WTC11 (cell line): ENCODE measurements around the gene NFATC3. TPM values are rescaled to one million over a fixed set of nuclear protein-coding genes. Genes with fewer than 3 reads are reported as not detected.

ENCODE experiments used
- ATAC-seq: fragments of 200-7000 bp; cut with Tn5 transposase; 2 replicates; pipeline ENCODE4 v1.10.0; 2021; ENCODE audit warnings: mild to moderate bottlenecking, moderate library complexity
- CTCF ChIA-PET: fragments of 300-600 bp; sonication (Branson Sonifier 250); formaldehyde crosslinking; loops from one replicate; lab custom pipeline; 2021; ENCODE audit warnings: antibody characterized with exemption; lab: Charles Lee
- POLR2A ChIA-PET: fragments of 350-600 bp; sonication (Branson Sonifier 250); formaldehyde crosslinking; loops from one replicate; lab custom pipeline; 2021; ENCODE audit warnings: antibody characterized with exemption; lab: Charles Lee
- DNase-seq: peaks from one replicate; pipeline ENCODE4 v3.0.0; 2021; ENCODE audit warnings: low spot score
- H3K27ac Mint-ChIP-seq: 2 replicates; pipeline ENCODE4 v1.8.0; 2021; ENCODE audit warnings: mixed read lengths
- H3K27me3 Mint-ChIP-seq: 2 replicates; pipeline ENCODE4 v1.8.0; 2021; ENCODE audit warnings: low read depth, mild to moderate bottlenecking, moderate library complexity, mixed read lengths
- H3K36me3 Mint-ChIP-seq: 2 replicates; pipeline ENCODE4 v1.8.0; 2021; ENCODE audit warnings: mixed read lengths
- H3K4me1 Mint-ChIP-seq: 2 replicates; pipeline ENCODE4 v1.8.0; 2022; ENCODE audit warnings: mixed read lengths
- H3K4me3 Mint-ChIP-seq: 2 replicates; pipeline ENCODE4 v1.8.0; 2021; ENCODE audit warnings: mild to moderate bottlenecking, moderate library complexity, mixed read lengths
- H3K9me3 Mint-ChIP-seq: 2 replicates; pipeline ENCODE4 v1.8.0; 2021; ENCODE audit warnings: mixed read lengths
- ARID4B ChIP-seq: sonication (generic); formaldehyde crosslinking; IDR thresholded peaks from 2 replicates; pipeline ENCODE4 v1.8.0; 2023; ENCODE audit warnings: missing genetic modification reagents, mild to moderate bottlenecking, borderline replicate concordance
- ETV6 ChIP-seq: sonication (generic); formaldehyde crosslinking; IDR thresholded peaks from 2 replicates; pipeline ENCODE4 v1.8.1; 2022; ENCODE audit warnings: mild to moderate bottlenecking, missing genetic modification reagents
- FOXK1 ChIP-seq: sonication (generic); formaldehyde crosslinking; IDR thresholded peaks from 2 replicates; pipeline ENCODE4 v1.8.0; 2022; ENCODE audit warnings: mild to moderate bottlenecking, moderate library complexity, missing genetic modification reagents
- FOXP1 ChIP-seq: sonication (generic); formaldehyde crosslinking; IDR thresholded peaks from 2 replicates; pipeline ENCODE4 v1.8.0; 2022; ENCODE audit warnings: missing genetic modification reagents, mild to moderate bottlenecking, moderate library complexity, borderline replicate concordance
- GABPB1 ChIP-seq: sonication (generic); formaldehyde crosslinking; IDR thresholded peaks from 2 replicates; pipeline ENCODE4 v1.8.1; 2023; ENCODE audit warnings: mild to moderate bottlenecking, missing genetic modification reagents
- HMGXB4 ChIP-seq: sonication (generic); formaldehyde crosslinking; IDR thresholded peaks from 2 replicates; pipeline ENCODE4 v1.8.1; 2023; ENCODE audit warnings: mild to moderate bottlenecking, moderate library complexity, missing genetic modification reagents
- IRF1 ChIP-seq: sonication (generic); formaldehyde crosslinking; IDR thresholded peaks from 2 replicates; pipeline ENCODE4 v1.8.0; 2023; ENCODE audit warnings: missing genetic modification reagents
- JAZF1 ChIP-seq: fragments of 250-450 bp; sonication (Bioruptor Pico); IDR thresholded peaks from 2 replicates; pipeline ENCODE4 v1.9.0; 2021; ENCODE audit warnings: moderate library complexity, mild to moderate bottlenecking, inconsistent platforms
- NR2C2 ChIP-seq: sonication (generic); formaldehyde crosslinking; IDR thresholded peaks from 2 replicates; pipeline ENCODE4 v1.8.0; 2022; ENCODE audit warnings: mild to moderate bottlenecking, missing genetic modification reagents
- SMAD3 ChIP-seq: sonication (generic); formaldehyde crosslinking; IDR thresholded peaks from 2 replicates; pipeline ENCODE4 v1.8.0; 2022; ENCODE audit warnings: missing genetic modification reagents, mild to moderate bottlenecking, borderline replicate concordance
- SMAD4 ChIP-seq: sonication (generic); formaldehyde crosslinking; IDR thresholded peaks from 2 replicates; pipeline ENCODE4 v1.8.0; 2022; ENCODE audit warnings: mild to moderate bottlenecking, missing genetic modification reagents
- SP1 ChIP-seq: sonication (generic); formaldehyde crosslinking; conservative IDR thresholded peaks from 2 replicates; pipeline ENCODE4 v1.8.1; 2022; ENCODE audit warnings: missing genetic modification reagents
- TEAD1 ChIP-seq: sonication (generic); formaldehyde crosslinking; IDR thresholded peaks from 2 replicates; pipeline ENCODE4 v1.8.0; 2022; ENCODE audit warnings: mild to moderate bottlenecking, missing genetic modification reagents
- USF1 ChIP-seq: sonication (generic); formaldehyde crosslinking; IDR thresholded peaks from 2 replicates; pipeline ENCODE4 v1.8.0; 2022; ENCODE audit warnings: mild to moderate bottlenecking, missing genetic modification reagents
- ZNF138 ChIP-seq: sonication (generic); formaldehyde crosslinking; conservative IDR thresholded peaks from 2 replicates; pipeline ENCODE4 v1.8.1; 2022; ENCODE audit warnings: mild to moderate bottlenecking, moderate library complexity, missing genetic modification reagents
- ZNF232 ChIP-seq: sonication (generic); formaldehyde crosslinking; IDR thresholded peaks from 2 replicates; pipeline ENCODE4 v1.8.0; 2022; ENCODE audit warnings: mild to moderate bottlenecking, missing genetic modification reagents
- ZNF416 ChIP-seq: fragments of 250-450 bp; sonication (Bioruptor Pico); IDR thresholded peaks from 2 replicates; pipeline ENCODE4 v1.9.0; 2021; ENCODE audit warnings: mild to moderate bottlenecking, inconsistent platforms
- ZNF423 ChIP-seq: fragments of 250-450 bp; sonication (Bioruptor Pico); IDR thresholded peaks from 2 replicates; pipeline ENCODE4 v2.1.2; 2022; ENCODE audit warnings: mild to moderate bottlenecking, moderate library complexity
- total RNA-seq: library from RNA; stranded (reverse); gene quantifications from 3 replicates; pipeline ENCODE4 v1.2.3, GENCODE V29; 2021
- TF ChIP-seq, protein P1 (sequence below): sonication (generic); formaldehyde crosslinking; IDR thresholded peaks from 2 replicates; pipeline ENCODE4 v1.8.1; 2022; ENCODE audit warnings: mild to moderate bottlenecking, moderate library complexity, missing genetic modification reagents
- TF ChIP-seq, protein P2 (sequence below): sonication (generic); formaldehyde crosslinking; IDR thresholded peaks from 2 replicates; pipeline ENCODE4 v1.8.1; 2022; ENCODE audit warnings: low read depth, mild to moderate bottlenecking, moderate library complexity, missing genetic modification reagents, borderline replicate concordance
- TF ChIP-seq, protein P3 (sequence below): sonication (generic); formaldehyde crosslinking; IDR thresholded peaks from 2 replicates; pipeline ENCODE4 v1.8.1; 2023; ENCODE audit warnings: mild to moderate bottlenecking, missing genetic modification reagents
- TF ChIP-seq, protein P4 (sequence below): fragments of 250-450 bp; sonication (Bioruptor Pico); IDR thresholded peaks from 2 replicates; pipeline ENCODE4 v1.8.0; 2021; ENCODE audit warnings: mild to moderate bottlenecking
- TF ChIP-seq, protein P5 (sequence below): sonication (generic); formaldehyde crosslinking; IDR thresholded peaks from 2 replicates; pipeline ENCODE4 v1.8.0; 2022; ENCODE audit warnings: mild to moderate bottlenecking, missing genetic modification reagents

NFATC3 gene
- total RNA-seq, 1 experiment from 2014 or later = 34.6 TPM

- Mint-ChIP-seq H3K9me3 (no peaks in the 10 kb centered on the region), H3K4me1 (peaks cover 20% of the 10 kb centered on the region), H3K4me3 (peak overlapping the region; percentile 84), H3K27ac (peak overlapping the region; percentile 78), H3K36me3 (no peaks in the 10 kb centered on the region), H3K27me3 (no peaks in the 10 kb centered on the region)
- POLR2A ChIA-PET = interaction anchor here (0.5 to 2.3 kb wide), 11 partner anchors 9 to 720 kb away, joined by 3 to 39 read pairs (median 4); partner anchors contain the start of genes ESRP2, PLA2G15 and PSMB10
- CTCF ChIA-PET = interaction anchor here (0.6 to 4.3 kb wide), 35 partner anchors 8 to 563 kb away, joined by 3 to 58 read pairs (median 5); partner anchors contain the start of genes DDX28, DUS2, ESRP2 and NRN1L
- peak; percentile 80 for DNase-seq
- ATAC-seq = peak; percentile 72
- TF ChIP-seq SMAD4 (CRISPR knock-in tag) = 0 out of 2 replicates have a peak, but pooled peaks have one; percentile 56
- TF ChIP-seq FOXK1 (CRISPR knock-in tag) = peak; percentile 62
- peak; percentile 88 for TF ChIP-seq TEAD1 (CRISPR knock-in tag)
- 0 out of 2 replicates have a peak, but pooled peaks have one; percentile 18 for TF ChIP-seq IRF1 (CRISPR knock-in tag)
- TF ChIP-seq, protein P1, sequence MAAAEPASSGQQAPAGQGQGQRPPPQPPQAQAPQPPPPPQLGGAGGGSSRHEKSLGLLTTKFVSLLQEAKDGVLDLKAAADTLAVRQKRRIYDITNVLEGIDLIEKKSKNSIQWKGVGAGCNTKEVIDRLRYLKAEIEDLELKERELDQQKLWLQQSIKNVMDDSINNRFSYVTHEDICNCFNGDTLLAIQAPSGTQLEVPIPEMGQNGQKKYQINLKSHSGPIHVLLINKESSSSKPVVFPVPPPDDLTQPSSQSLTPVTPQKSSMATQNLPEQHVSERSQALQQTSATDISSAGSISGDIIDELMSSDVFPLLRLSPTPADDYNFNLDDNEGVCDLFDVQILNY (CRISPR knock-in tag) = peak; percentile 72; the same call in 1 of the 2 replicates
- no peak for TF ChIP-seq JAZF1 (CRISPR knock-in tag)
- TF ChIP-seq SMAD3 = peak; percentile 55; the same call in 1 of the 2 replicates
- TF ChIP-seq, protein P2, sequence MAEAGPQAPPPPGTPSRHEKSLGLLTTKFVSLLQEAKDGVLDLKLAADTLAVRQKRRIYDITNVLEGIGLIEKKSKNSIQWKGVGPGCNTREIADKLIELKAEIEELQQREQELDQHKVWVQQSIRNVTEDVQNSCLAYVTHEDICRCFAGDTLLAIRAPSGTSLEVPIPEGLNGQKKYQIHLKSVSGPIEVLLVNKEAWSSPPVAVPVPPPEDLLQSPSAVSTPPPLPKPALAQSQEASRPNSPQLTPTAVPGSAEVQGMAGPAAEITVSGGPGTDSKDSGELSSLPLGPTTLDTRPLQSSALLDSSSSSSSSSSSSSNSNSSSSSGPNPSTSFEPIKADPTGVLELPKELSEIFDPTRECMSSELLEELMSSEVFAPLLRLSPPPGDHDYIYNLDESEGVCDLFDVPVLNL = no peak
- 0 out of 2 replicates have a peak, but pooled peaks have one; percentile 63 for TF ChIP-seq ZNF416 (CRISPR knock-in tag)
- peak; percentile 97 for TF ChIP-seq ARID4B (CRISPR knock-in tag)
- TF ChIP-seq ZNF138 (CRISPR knock-in tag) = no peak
- TF ChIP-seq, protein P3, sequence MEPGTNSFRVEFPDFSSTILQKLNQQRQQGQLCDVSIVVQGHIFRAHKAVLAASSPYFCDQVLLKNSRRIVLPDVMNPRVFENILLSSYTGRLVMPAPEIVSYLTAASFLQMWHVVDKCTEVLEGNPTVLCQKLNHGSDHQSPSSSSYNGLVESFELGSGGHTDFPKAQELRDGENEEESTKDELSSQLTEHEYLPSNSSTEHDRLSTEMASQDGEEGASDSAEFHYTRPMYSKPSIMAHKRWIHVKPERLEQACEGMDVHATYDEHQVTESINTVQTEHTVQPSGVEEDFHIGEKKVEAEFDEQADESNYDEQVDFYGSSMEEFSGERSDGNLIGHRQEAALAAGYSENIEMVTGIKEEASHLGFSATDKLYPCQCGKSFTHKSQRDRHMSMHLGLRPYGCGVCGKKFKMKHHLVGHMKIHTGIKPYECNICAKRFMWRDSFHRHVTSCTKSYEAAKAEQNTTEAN (CRISPR knock-in tag) = peak; percentile 72
- TF ChIP-seq NR2C2 (CRISPR knock-in tag) = no peak
- no peak for TF ChIP-seq ZNF423
- peak; percentile 91 for TF ChIP-seq ETV6 (CRISPR knock-in tag)
- no peak for TF ChIP-seq FOXP1 (CRISPR knock-in tag)
- TF ChIP-seq, protein P4, sequence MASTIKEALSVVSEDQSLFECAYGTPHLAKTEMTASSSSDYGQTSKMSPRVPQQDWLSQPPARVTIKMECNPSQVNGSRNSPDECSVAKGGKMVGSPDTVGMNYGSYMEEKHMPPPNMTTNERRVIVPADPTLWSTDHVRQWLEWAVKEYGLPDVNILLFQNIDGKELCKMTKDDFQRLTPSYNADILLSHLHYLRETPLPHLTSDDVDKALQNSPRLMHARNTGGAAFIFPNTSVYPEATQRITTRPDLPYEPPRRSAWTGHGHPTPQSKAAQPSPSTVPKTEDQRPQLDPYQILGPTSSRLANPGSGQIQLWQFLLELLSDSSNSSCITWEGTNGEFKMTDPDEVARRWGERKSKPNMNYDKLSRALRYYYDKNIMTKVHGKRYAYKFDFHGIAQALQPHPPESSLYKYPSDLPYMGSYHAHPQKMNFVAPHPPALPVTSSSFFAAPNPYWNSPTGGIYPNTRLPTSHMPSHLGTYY = no peak
- peak; percentile 75; the same call in 1 of the 2 replicates for TF ChIP-seq USF1 (CRISPR knock-in tag)
- peak; percentile 88 for TF ChIP-seq GABPB1 (CRISPR knock-in tag)
- TF ChIP-seq, protein P5, sequence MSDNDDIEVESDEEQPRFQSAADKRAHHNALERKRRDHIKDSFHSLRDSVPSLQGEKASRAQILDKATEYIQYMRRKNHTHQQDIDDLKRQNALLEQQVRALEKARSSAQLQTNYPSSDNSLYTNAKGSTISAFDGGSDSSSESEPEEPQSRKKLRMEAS = peak; percentile 91
- TF ChIP-seq HMGXB4 (CRISPR knock-in tag) = no peak
- peak; percentile 46; the same call in 1 of the 2 replicates for TF ChIP-seq SP1
- TF ChIP-seq ZNF232 (CRISPR knock-in tag) = 0 out of 2 replicates have a peak, but pooled peaks have one; percentile 32
Measured at GRCh38 chr16:68084504-68085258, 489 bp upstream of the NFATC3 start.
